ENCODE data around the gene ARAF. TPM values are rescaled to one million over a fixed set of nuclear protein-coding genes. Genes with fewer than 3 reads are reported as not detected.

ARAF gene
- total RNA-seq, 1 experiment from 2014 or later, result 31.1 TPM

DNA sequence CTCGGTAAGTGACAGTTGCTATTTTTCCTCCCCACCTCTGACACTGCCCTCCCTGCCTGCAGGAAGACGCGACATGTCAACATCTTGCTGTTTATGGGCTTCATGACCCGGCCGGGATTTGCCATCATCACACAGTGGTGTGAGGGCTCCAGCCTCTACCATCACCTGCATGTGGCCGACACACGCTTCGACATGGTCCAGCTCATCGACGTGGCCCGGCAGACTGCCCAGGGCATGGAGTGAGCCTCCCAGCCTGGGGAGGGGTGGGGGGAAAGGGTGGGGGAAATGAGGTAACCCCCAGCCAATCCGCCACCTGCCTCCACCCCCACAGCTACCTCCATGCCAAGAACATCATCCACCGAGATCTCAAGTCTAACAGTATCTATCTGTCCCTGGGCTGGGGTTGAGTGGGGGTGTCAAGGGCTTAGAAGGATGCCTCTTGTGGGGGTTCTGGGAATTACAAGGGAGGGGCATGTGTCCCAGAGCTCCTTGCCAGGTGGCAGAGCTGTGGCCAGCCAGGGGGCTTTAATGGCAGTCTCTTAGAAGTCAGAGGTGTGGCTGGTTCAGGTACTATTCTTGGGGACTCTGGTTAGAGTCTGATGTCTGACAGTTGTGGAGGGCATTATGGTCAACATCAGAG, 7.8 kb downstream of the ARAF start:
- Histone ChIP-seq H3K9me3 (ENCODE audit: insufficient read depth, low read depth) (no peaks in the 10 kb centered on the region), H3K4me2 (no peak overlapping the region), H3F3A (ENCODE audit: insufficient read depth, low read depth) (no peaks in the 10 kb centered on the region), H3K27ac (no peak overlapping the region), H4K20me1 (ENCODE audit: insufficient read depth) (no peaks in the 10 kb centered on the region), H3K27me3 (ENCODE audit: insufficient read depth, low read depth) (no peaks in the 10 kb centered on the region), H3K9me2 (ENCODE audit: insufficient read depth) (no peaks in the 10 kb centered on the region), H2AFZ (no peak overlapping the region), H3K4me3 (no peak overlapping the region), H3K79me2 (ENCODE audit: low read depth) (no peaks in the 10 kb centered on the region), H3K4me1 (replicated peaks; ENCODE audit: insufficient read depth) (no peaks in the 10 kb centered on the region), H3K36me3 (ENCODE audit: low read depth) (no peaks in the 10 kb centered on the region)
- intact Hi-C loops (cut with micrococcal nuclease; ENCODE audit: unreplicated experiment), result no loop called here
- ChIA-PET CTCF (no interaction called here), POLR2A (ENCODE audit: unreplicated experiment) (no interaction called here)
- TF ChIP-seq EZH2 (IDR thresholded peaks at IDR 0.05; ENCODE audit: low read depth), result no peak
- TF ChIP-seq, protein P1, sequence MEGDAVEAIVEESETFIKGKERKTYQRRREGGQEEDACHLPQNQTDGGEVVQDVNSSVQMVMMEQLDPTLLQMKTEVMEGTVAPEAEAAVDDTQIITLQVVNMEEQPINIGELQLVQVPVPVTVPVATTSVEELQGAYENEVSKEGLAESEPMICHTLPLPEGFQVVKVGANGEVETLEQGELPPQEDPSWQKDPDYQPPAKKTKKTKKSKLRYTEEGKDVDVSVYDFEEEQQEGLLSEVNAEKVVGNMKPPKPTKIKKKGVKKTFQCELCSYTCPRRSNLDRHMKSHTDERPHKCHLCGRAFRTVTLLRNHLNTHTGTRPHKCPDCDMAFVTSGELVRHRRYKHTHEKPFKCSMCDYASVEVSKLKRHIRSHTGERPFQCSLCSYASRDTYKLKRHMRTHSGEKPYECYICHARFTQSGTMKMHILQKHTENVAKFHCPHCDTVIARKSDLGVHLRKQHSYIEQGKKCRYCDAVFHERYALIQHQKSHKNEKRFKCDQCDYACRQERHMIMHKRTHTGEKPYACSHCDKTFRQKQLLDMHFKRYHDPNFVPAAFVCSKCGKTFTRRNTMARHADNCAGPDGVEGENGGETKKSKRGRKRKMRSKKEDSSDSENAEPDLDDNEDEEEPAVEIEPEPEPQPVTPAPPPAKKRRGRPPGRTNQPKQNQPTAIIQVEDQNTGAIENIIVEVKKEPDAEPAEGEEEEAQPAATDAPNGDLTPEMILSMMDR (conservative IDR thresholded peaks at IDR 0.05), result peak; percentile 38
- no TSS peak for BruUV-seq (replicated peaks)
- DNase-seq, result no peak

DNA sequence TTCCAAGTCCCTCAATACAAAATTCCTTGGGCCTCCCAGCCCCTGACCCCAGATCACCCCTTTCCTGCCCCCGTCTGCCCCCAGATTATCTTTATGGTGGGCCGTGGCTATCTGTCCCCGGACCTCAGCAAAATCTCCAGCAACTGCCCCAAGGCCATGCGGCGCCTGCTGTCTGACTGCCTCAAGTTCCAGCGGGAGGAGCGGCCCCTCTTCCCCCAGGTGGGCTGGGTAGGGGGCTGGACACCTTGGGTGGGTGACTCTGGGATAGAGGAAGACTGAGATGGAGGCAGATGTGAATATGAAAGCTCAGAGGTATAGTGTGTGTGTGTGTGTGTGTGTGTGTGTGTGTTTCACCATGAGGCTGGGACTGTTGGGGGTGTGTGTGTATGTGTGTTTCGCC, 9.8 kb downstream of the ARAF start:
- ChIA-PET CTCF (no interaction called here), POLR2A (ENCODE audit: unreplicated experiment) (no interaction called here)
- intact Hi-C loops (cut with micrococcal nuclease; ENCODE audit: unreplicated experiment), result no loop called here
- TF ChIP-seq EZH2 (IDR thresholded peaks at IDR 0.05; ENCODE audit: low read depth), result no peak
- TF ChIP-seq, protein P1 (conservative IDR thresholded peaks at IDR 0.05), result no peak
- Histone ChIP-seq H3K36me3 (ENCODE audit: low read depth) (no peaks in the 10 kb centered on the region), H3K4me3 (no peak overlapping the region), H3K4me2 (no peak overlapping the region), H3F3A (ENCODE audit: insufficient read depth, low read depth) (no peaks in the 10 kb centered on the region), H3K4me1 (replicated peaks; ENCODE audit: insufficient read depth) (no peaks in the 10 kb centered on the region), H3K79me2 (ENCODE audit: low read depth) (no peaks in the 10 kb centered on the region), H3K9me3 (ENCODE audit: insufficient read depth, low read depth) (no peaks in the 10 kb centered on the region), H3K9me2 (ENCODE audit: insufficient read depth) (no peaks in the 10 kb centered on the region), H3K27ac (no peak overlapping the region), H2AFZ (no peak overlapping the region), H4K20me1 (ENCODE audit: insufficient read depth) (no peaks in the 10 kb centered on the region), H3K27me3 (ENCODE audit: insufficient read depth, low read depth) (no peaks in the 10 kb centered on the region)
- no peak for DNase-seq
- no TSS peak for BruUV-seq (replicated peaks)

DNA sequence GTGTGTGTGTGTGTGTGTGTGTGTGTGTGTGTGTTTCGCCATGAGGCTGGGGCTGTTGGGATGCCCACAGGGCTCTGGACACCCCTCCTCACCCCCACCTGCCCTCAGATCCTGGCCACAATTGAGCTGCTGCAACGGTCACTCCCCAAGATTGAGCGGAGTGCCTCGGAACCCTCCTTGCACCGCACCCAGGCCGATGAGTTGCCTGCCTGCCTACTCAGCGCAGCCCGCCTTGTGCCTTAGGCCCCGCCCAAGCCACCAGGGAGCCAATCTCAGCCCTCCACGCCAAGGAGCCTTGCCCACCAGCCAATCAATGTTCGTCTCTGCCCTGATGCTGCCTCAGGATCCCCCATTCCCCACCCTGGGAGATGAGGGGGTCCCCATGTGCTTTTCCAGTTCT, 10.2 kb downstream of the ARAF start:
- H2AFZ ChIP-seq, result no peak overlapping the region
- no peaks in the 10 kb centered on the region for H3K27me3 ChIP-seq (ENCODE audit: insufficient read depth, low read depth)
- intact Hi-C loops (cut with micrococcal nuclease; ENCODE audit: unreplicated experiment), result no loop called here
- ChIA-PET CTCF (no interaction called here), POLR2A (ENCODE audit: unreplicated experiment) (no interaction called here)
- no peaks in the 10 kb centered on the region for H3K9me2 ChIP-seq (ENCODE audit: insufficient read depth)
- no peak overlapping the region for H3K4me3 ChIP-seq
- H3F3A ChIP-seq (ENCODE audit: insufficient read depth, low read depth), result no peaks in the 10 kb centered on the region
- H3K36me3 ChIP-seq (ENCODE audit: low read depth), result no peaks in the 10 kb centered on the region
- no peak for DNase-seq
- no peaks in the 10 kb centered on the region for H3K4me1 ChIP-seq (replicated peaks; ENCODE audit: insufficient read depth)
- H3K79me2 ChIP-seq (ENCODE audit: low read depth), result no peaks in the 10 kb centered on the region
- BruUV-seq (replicated peaks), result TSS peak; percentile 24
- H3K27ac ChIP-seq, result no peak overlapping the region
- no peaks in the 10 kb centered on the region for H3K9me3 ChIP-seq (ENCODE audit: insufficient read depth, low read depth)
- no peaks in the 10 kb centered on the region for H4K20me1 ChIP-seq (ENCODE audit: insufficient read depth)
- no peak overlapping the region for H3K4me2 ChIP-seq
- TF ChIP-seq, protein P1 (conservative IDR thresholded peaks at IDR 0.05), result no peak
- no peak for TF ChIP-seq EZH2 (IDR thresholded peaks at IDR 0.05; ENCODE audit: low read depth)
